ENCODE measurements around the gene GPHN. TPM values are rescaled to one million over a fixed set of nuclear protein-coding genes. Genes with fewer than 3 reads are reported as not detected.

GPHN gene
- total RNA-seq, 1 experiment from 2014 or later: 34.9 TPM

DNA sequence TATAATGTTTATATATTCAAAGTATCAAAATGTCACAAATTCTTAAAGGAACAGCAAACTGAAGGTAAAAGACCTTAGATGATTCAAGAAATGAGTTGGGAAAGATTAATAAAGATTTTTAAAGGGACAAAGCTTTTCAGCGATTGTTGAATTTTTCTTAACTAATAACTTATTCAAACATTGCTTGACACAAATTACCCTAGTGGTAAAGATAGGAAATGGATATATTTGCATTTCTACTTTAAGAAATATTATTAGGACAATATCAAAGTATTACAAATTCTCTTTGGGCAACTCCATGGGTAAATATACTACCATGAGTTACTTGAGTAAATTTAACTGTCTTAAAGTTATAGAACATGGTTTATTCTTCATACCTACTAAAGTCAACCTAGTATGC is 415.3 kb downstream of the GPHN start:
- intact Hi-C loops (cut with micrococcal nuclease; ENCODE audit: unreplicated experiment): no loop called here
- no peak for DNase-seq
- Mint-ChIP-seq H3K4me1 (ENCODE audit: low read depth, unreplicated experiment) (no peaks in the 10 kb centered on the region), H3K27ac (ENCODE audit: unreplicated experiment) (no peak overlapping the region), H3K4me3 (ENCODE audit: low read depth, unreplicated experiment) (no peak overlapping the region), H3K9me3 (ENCODE audit: low read depth, unreplicated experiment) (peaks cover 2% of the 10 kb centered on the region), H3K27me3 (ENCODE audit: unreplicated experiment) (no peaks in the 10 kb centered on the region), H3K36me3 (ENCODE audit: insufficient read depth, unreplicated experiment) (no peaks in the 10 kb centered on the region)
- CTCF ChIA-PET: no interaction called here
- no peak for TF ChIP-seq CTCF (IDR thresholded peaks at IDR 0.05; ENCODE audit: unreplicated experiment)
- BruUV-seq (replicated peaks): no TSS peak

- H3K36me3 Mint-ChIP-seq (ENCODE audit: insufficient read depth, unreplicated experiment): peaks cover 5% of the 10 kb centered on the region
- H3K4me1 Mint-ChIP-seq (ENCODE audit: low read depth, unreplicated experiment): no peaks in the 10 kb centered on the region
- no peak for TF ChIP-seq CTCF (IDR thresholded peaks at IDR 0.05; ENCODE audit: unreplicated experiment)
- H3K27ac Mint-ChIP-seq (ENCODE audit: unreplicated experiment): no peak overlapping the region
- no peak overlapping the region for H3K4me3 Mint-ChIP-seq (ENCODE audit: low read depth, unreplicated experiment)
- intact Hi-C loops (cut with micrococcal nuclease; ENCODE audit: unreplicated experiment): no loop called here
- BruUV-seq (replicated peaks): no TSS peak
- no peak for DNase-seq
- CTCF ChIA-PET: no interaction called here
- no peaks in the 10 kb centered on the region for H3K9me3 Mint-ChIP-seq (ENCODE audit: low read depth, unreplicated experiment)
- no peaks in the 10 kb centered on the region for H3K27me3 Mint-ChIP-seq (ENCODE audit: unreplicated experiment)
These were observed 431.5 kb downstream of the GPHN start for GRCh38 chr14:66939409-66939808.

DNA sequence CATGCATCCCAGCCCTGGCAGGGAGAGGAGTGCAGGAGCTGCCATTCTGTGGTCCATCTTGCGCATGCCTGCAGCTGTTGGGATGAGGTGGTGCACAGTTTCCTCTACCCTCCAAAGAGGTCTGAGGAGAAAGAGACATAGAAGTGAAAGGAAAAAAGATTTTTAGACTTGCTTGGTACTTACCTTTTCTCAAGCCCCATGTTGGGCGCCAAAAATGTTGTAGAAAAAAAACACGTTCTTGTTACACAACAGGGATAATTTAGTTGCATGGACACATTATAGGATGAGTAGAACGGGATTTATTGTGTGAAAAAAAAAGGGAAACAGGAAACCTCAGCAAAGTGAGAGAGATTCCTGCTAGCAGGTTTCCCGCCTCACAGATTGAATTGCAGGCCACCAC is 436.9 kb downstream of the GPHN start:
- BruUV-seq (replicated peaks): no TSS peak
- no peaks in the 10 kb centered on the region for H3K4me1 Mint-ChIP-seq (ENCODE audit: low read depth, unreplicated experiment)
- H3K27ac Mint-ChIP-seq (ENCODE audit: unreplicated experiment): no peak overlapping the region
- no peaks in the 10 kb centered on the region for H3K27me3 Mint-ChIP-seq (ENCODE audit: unreplicated experiment)
- TF ChIP-seq CTCF (IDR thresholded peaks at IDR 0.05; ENCODE audit: unreplicated experiment): no peak
- H3K36me3 Mint-ChIP-seq (ENCODE audit: insufficient read depth, unreplicated experiment): peaks cover 5% of the 10 kb centered on the region
- CTCF ChIA-PET: no interaction called here
- H3K9me3 Mint-ChIP-seq (ENCODE audit: low read depth, unreplicated experiment): peaks cover 6% of the 10 kb centered on the region
- H3K4me3 Mint-ChIP-seq (ENCODE audit: low read depth, unreplicated experiment): no peak overlapping the region
- intact Hi-C loops (cut with micrococcal nuclease; ENCODE audit: unreplicated experiment): no loop called here
- DNase-seq: peak; percentile 6

DNA sequence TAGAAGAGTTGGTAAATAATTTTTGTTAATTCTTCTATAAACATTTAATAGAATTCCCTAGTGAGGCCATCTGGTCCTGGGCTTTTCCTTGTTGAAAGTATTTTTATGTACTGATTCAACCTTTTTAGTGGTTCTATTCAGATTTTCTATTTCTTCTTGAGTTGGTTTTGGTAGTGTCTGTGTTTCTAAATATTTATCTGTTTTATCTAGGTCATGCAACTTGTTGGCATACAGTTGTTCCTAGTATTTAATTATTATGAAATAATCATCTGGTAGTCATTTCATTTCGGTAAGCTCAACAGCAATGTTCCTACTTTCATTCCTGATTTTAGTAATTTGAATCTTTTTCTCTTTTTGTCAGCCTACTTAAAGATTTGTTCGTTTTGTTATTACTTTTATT is 447.2 kb downstream of the GPHN start:
- Mint-ChIP-seq H3K27ac (ENCODE audit: unreplicated experiment) (no peak overlapping the region), H3K4me3 (ENCODE audit: low read depth, unreplicated experiment) (no peak overlapping the region), H3K27me3 (ENCODE audit: unreplicated experiment) (no peaks in the 10 kb centered on the region), H3K9me3 (ENCODE audit: low read depth, unreplicated experiment) (peaks cover 9% of the 10 kb centered on the region), H3K36me3 (ENCODE audit: insufficient read depth, unreplicated experiment) (no peaks in the 10 kb centered on the region), H3K4me1 (ENCODE audit: low read depth, unreplicated experiment) (no peaks in the 10 kb centered on the region)
- no peak for DNase-seq
- no peak for TF ChIP-seq CTCF (IDR thresholded peaks at IDR 0.05; ENCODE audit: unreplicated experiment)
- CTCF ChIA-PET: no interaction called here
- BruUV-seq (replicated peaks): no TSS peak
- intact Hi-C loops (cut with micrococcal nuclease; ENCODE audit: unreplicated experiment): no loop called here

All from Calu3 (cell line).